HG03354 (cell line): ENCODE measurements around the gene MKI67.
"Not testable (repeated sequence)": the region's sequence is repeated elsewhere in the genome, so short reads cannot be mapped to it uniquely, and the experiment has no call there.

Source experiments
- ATAC-seq: cut with Tn5 transposase; IDR thresholded peaks from one replicate; pipeline ENCODE4 v1.9.1; 2021; ENCODE audit warnings: mild to moderate bottlenecking; ENCODE audit not compliant: unreplicated experiment, poor library complexity, severe bottlenecking

MKI67 gene

GRCh38 chr10:128150045-128150493 is 23.8 kb upstream of the MKI67 start:
- peak; percentile 94 for ATAC-seq

- no peak for ATAC-seq
Observed at GRCh38 chr10:128149267-128150014, 23.2 kb upstream of the MKI67 start.

GRCh38 chr10:128147669-128148068 is 21.4 kb upstream of the MKI67 start:
- ATAC-seq: no peak

- peak; percentile 49 for ATAC-seq
Observed at GRCh38 chr10:128147064-128147463, 20.8 kb upstream of the MKI67 start.

GRCh38 chr10:128144547-128144946 is 18.3 kb upstream of the MKI67 start:
- no peak for ATAC-seq

GRCh38 chr10:128143531-128143930 is 17.3 kb upstream of the MKI67 start:
- no peak for ATAC-seq

- ATAC-seq: no peak
Observed at GRCh38 chr10:128140425-128140824, 14.2 kb upstream of the MKI67 start.

GRCh38 chr10:128138429-128138828 is 12.2 kb upstream of the MKI67 start:
- not testable (repeated sequence) for ATAC-seq

GRCh38 chr10:128137877-128138276 is 11.7 kb upstream of the MKI67 start:
- ATAC-seq: no peak

GRCh38 chr10:128130051-128130450 is 3.8 kb upstream of the MKI67 start:
- no peak for ATAC-seq

- no peak for ATAC-seq
Observed at GRCh38 chr10:128128582-128128981, 2.4 kb upstream of the MKI67 start.

- ATAC-seq: no peak
Observed at GRCh38 chr10:128125416-128125943, 743 bp downstream of the MKI67 start.

GRCh38 chr10:128124813-128125403 is 1.3 kb downstream of the MKI67 start:
- no peak for ATAC-seq

- no peak for ATAC-seq
Observed at GRCh38 chr10:128123846-128124245, 2.4 kb downstream of the MKI67 start.

- ATAC-seq: no peak
Observed at GRCh38 chr10:128122931-128123330, 3.3 kb downstream of the MKI67 start.

GRCh38 chr10:128121750-128122412 is 4.3 kb downstream of the MKI67 start:
- ATAC-seq: no peak

- no peak for ATAC-seq
Observed at GRCh38 chr10:128116851-128117615, 9.2 kb downstream of the MKI67 start.

GRCh38 chr10:128116187-128116586 is 10.0 kb downstream of the MKI67 start:
- ATAC-seq: no peak

- ATAC-seq: no peak
Observed at GRCh38 chr10:128115356-128115755, 10.9 kb downstream of the MKI67 start.

GRCh38 chr10:128114901-128115300 is 11.3 kb downstream of the MKI67 start:
- no peak for ATAC-seq
